ENCODE results near the gene GFOD1. TPM values are rescaled to one million over a fixed set of nuclear protein-coding genes. Genes with fewer than 3 reads are reported as not detected.

GFOD1 gene
- total RNA-seq, 4 donors from 2014 or later, result 18.3 to 49.1 (median 29.0) TPM

DNA sequence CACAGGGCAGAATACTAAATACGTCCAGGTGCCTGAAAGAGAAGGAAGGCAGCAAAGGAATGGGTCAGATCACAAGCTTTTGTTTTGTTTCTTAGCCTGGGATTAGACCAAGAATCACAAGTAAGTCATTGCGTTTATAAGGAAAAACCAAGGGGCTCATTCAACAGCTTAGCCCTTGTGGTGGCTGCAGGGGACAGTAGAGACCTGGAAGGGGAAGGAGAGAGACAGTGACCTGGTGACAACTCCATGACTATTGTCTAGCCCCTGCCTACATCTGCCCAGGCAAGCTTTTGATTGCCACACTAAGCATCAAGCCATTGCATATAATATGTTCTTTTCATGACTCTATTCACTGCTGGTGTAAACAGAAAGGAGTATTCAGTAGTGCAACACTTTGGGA, 128.9 kb downstream of the GFOD1 start:
- Histone ChIP-seq H3K9me3 (no peaks in the 10 kb centered on the region), H3K27ac (no peak overlapping the region), H3K4me1 (peaks cover 5 to 37% (median 8%) of the 10 kb centered on the region in 3 donors), H3K27me3 (no peaks in the 10 kb centered on the region), H3K36me3 (peaks cover 0 to 6% of the 10 kb centered on the region in 2 donors), H3K4me3 (no peak overlapping the region)
- 88 to 94% methylated on average over 2 of the region's 2 CpGs for WGBS, 2 donors (ENCODE audit: low coverage in 1 of 2)
- no peak for ATAC-seq
- TF ChIP-seq POLR2AphosphoS5 (IDR thresholded peaks at IDR 0.05) (no peak), POLR2A (IDR thresholded peaks at IDR 0.05) (no peak), EP300 (IDR thresholded peaks at IDR 0.05) (no peak)
- TF ChIP-seq, protein P1, sequence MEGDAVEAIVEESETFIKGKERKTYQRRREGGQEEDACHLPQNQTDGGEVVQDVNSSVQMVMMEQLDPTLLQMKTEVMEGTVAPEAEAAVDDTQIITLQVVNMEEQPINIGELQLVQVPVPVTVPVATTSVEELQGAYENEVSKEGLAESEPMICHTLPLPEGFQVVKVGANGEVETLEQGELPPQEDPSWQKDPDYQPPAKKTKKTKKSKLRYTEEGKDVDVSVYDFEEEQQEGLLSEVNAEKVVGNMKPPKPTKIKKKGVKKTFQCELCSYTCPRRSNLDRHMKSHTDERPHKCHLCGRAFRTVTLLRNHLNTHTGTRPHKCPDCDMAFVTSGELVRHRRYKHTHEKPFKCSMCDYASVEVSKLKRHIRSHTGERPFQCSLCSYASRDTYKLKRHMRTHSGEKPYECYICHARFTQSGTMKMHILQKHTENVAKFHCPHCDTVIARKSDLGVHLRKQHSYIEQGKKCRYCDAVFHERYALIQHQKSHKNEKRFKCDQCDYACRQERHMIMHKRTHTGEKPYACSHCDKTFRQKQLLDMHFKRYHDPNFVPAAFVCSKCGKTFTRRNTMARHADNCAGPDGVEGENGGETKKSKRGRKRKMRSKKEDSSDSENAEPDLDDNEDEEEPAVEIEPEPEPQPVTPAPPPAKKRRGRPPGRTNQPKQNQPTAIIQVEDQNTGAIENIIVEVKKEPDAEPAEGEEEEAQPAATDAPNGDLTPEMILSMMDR (IDR thresholded peaks at IDR 0.05), result no peak

DNA sequence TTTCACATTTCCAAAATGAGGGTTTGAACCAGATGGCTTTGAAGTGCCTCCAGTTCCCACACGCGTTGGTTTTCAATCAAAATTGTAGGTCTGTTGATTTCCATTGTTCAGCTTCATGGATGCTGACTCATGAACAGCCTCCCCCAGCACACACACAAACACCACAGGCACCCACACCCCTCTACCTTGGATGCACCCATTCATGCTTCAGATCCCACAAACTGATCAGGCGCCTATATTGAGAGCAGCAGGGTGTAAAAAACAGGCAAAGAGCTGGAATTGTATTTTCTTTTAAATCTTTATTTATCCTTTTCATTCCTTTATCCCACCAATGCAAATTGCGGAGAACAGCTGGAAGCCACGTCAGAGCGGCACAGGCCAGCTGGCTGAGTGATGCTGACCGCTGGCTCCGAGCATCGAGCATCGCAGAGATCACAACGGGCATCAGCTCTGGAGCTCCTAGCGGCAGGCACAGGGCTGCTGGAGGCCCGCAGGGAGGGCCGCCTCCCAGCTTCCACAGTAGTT, 129.8 kb downstream of the GFOD1 start:
- Histone ChIP-seq H3K27ac (no peak overlapping the region), H3K4me1 (peaks cover 5 to 37% (median 8%) of the 10 kb centered on the region in 3 donors), H3K9me3 (no peaks in the 10 kb centered on the region), H3K27me3 (no peaks in the 10 kb centered on the region), H3K36me3 (peaks cover 0 to 2% of the 10 kb centered on the region in 2 donors), H3K4me3 (no peak overlapping the region)
- WGBS, 2 donors (ENCODE audit: low coverage in 1 of 2), result 80 to 85% methylated on average over 10 to 14 of the region's 14 CpGs
- no peak for ATAC-seq
- no peak for TF ChIP-seq POLR2A (IDR thresholded peaks at IDR 0.05)
- no peak for TF ChIP-seq EP300 (IDR thresholded peaks at IDR 0.05)
- TF ChIP-seq POLR2AphosphoS5 (IDR thresholded peaks at IDR 0.05), result no peak
- TF ChIP-seq, protein P1 (IDR thresholded peaks at IDR 0.05), result no peak

DNA sequence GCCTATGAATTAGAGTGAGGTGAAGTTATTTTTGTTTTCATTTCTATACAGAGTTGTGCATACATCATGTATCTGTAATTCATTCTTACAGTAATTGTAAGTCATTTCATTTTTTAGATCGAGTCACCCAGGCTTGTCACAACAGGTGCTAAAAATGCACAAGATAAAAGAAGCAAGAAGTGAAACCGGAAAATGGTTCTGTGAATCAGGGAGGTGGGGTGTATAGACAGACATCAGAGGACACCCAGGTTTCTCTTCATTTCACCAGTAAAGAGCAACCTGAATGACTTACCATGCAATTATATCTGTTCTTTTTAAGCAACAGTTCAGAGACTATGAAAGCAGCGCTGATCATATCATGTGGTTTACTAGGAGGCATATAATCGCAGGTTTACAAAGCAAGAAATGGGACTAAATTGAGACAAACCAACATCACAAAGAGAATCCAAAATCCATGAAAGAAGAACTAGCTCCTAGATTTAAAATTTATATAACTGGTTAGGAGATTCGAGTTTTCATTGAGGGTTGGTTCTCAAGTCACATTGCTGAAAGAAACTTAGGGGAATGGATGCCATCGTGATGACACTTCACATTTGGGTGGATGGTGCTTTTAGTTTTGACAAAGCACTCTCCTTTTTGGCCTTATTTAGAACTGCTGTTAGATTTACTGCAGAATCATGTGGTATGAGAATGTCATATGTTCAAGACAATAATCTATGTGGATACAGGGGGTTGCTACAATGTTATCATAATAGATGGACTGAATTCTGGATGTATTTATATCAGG, 131.2 kb downstream of the GFOD1 start:
- no peaks in the 10 kb centered on the region for H3K9me3 ChIP-seq
- no peak for TF ChIP-seq POLR2A (IDR thresholded peaks at IDR 0.05)
- no peak for TF ChIP-seq EP300 (IDR thresholded peaks at IDR 0.05)
- TF ChIP-seq, protein P1 (IDR thresholded peaks at IDR 0.05), result no peak
- no peak for TF ChIP-seq POLR2AphosphoS5 (IDR thresholded peaks at IDR 0.05)
- no peak overlapping the region for H3K27ac ChIP-seq
- no peaks in the 10 kb centered on the region for H3K36me3 ChIP-seq
- no peak overlapping the region for H3K4me3 ChIP-seq
- peaks cover 5 to 37% (median 8%) of the 10 kb centered on the region in 3 donors for H3K4me1 ChIP-seq
- ATAC-seq, result no peak
- no peaks in the 10 kb centered on the region for H3K27me3 ChIP-seq
- 67 to 91% methylated on average over 4 to 6 of the region's 6 CpGs for WGBS, 2 donors (ENCODE audit: low coverage in 1 of 2)

DNA sequence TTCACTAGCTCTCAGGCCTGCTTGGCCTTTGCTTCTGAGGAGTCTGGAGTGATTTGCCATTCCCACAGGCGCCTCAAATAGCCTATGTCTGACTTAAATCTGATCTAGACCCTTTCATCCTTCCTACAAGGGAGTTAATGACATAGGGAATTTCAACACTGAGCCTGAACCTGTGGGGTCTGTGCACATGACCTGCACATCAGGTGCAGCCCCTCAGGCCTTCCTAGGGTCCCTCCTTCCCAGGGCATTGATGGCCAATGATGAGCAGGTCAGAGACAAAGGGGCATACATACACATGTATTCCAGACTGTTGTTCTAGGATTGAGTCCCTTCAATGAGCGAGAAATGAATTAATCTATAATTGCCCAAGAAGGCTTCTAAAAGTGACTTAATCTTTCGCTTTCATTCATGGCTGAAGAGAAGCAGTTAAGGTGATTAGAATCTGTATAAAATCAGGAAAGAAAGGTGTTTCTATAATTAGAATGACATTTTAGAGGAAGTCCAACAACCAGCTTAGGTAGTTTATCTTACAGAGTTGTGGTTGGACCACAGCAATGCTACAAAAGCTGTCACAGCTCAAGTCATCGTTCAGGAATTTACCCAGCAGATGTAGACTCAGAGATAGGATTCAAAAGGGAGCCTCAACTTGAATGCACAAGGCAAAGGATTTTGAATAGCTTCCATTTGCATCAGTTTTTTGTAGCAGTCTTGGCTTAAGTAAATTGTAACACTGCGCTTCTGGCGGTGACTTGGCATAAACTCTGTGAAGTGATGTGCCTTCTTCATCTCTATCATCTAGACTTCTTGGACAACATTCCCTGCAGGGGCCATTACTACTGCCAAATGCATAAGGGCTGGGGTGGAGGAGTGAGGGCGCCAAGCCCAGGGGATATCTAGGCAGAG, 132.1 kb downstream of the GFOD1 start:
- Histone ChIP-seq H3K27me3 (no peaks in the 10 kb centered on the region), H3K36me3 (no peaks in the 10 kb centered on the region), H3K4me1 (peaks cover 5 to 29% (median 8%) of the 10 kb centered on the region in 3 donors), H3K4me3 (no peak overlapping the region), H3K9me3 (no peaks in the 10 kb centered on the region), H3K27ac (peak overlapping the region in 3 of 4 donors; percentile 1 to 54 (median 43))
- no peak for TF ChIP-seq EP300 (IDR thresholded peaks at IDR 0.05)
- no peak for TF ChIP-seq POLR2AphosphoS5 (IDR thresholded peaks at IDR 0.05)
- TF ChIP-seq, protein P1 (IDR thresholded peaks at IDR 0.05), result no peak
- no peak for ATAC-seq
- 45 to 47% methylated on average over 6 to 7 of the region's 7 CpGs for WGBS, 2 donors (ENCODE audit: low coverage in 1 of 2)

Measured in gastroesophageal sphincter (tissue), 4 donors.